ENCODE data around the gene MAPRE2.

MAPRE2 gene

GRCh38 chr18:35186291-35187034 is 145.2 kb downstream of the MAPRE2 start:
- DNase-seq: no peak

GRCh38 chr18:35189510-35189909 is 148.3 kb downstream of the MAPRE2 start:
- DNase-seq: no peak

DNA sequence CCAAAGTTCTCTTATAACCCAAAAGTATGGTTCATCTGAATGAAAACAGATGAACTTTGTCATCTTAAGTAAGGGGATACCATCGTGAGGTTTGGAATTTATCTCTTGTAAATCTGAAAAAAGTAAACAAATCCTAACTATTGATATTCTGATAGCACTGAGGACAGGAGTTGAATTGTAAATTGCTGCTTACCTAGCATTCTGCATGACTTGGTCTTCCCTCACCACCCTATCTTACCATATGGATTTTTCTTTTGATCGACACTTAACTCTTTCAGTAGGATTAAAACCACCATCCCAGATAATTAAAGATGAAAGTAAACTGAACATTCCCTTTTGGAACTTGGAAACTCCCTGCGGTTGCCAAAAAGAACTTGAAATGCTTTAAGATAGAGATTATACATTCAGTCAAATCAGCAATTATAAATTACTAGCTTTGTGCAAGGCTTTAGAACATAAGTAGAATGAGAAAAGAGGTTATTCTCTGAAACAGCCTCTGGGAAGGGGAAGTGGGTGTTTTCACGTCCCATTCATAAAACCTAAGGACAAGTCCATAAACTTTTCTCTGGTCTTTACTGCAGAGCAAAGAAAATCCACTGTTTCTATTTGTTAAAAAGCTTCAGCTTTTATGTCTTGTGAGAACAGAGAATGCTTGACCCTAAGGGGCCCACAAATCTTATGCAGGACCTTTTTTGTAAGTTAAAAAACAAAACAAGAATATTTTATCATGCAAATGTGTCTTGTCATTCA is 149.9 kb downstream of the MAPRE2 start:
- peak; percentile 4 for DNase-seq

GRCh38 chr18:35191698-35192025 is 150.4 kb downstream of the MAPRE2 start:
- no peak for DNase-seq

DNA sequence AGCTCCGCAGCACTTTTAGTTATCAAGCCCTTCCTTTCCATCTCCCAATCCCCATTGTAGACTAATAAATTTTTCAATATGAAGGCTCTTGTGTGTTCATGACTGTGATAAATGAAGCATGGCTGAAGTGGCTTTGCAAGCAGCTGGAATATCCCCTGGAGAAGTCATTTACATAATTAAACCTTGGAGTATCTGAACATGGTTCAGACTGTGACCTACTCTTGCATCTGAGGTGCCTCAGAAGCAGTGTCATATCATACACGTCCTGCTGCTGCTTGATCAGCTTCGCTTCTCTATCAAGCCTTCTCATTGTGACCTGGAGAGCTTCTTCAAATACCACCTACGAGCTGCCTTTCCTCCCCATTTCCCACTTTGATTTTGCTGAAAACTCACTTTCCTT is 151.2 kb downstream of the MAPRE2 start:
- peak; percentile 95 for DNase-seq

All from NCI-H2171 treated with DMSO at 0.1 percent for 48 hours (cell line).